Measurements from ENCODE around the gene SH3RF3. TPM values are rescaled to one million over a fixed set of nuclear protein-coding genes. Genes with fewer than 3 reads are reported as not detected.

SH3RF3 gene
- polyA plus RNA-seq, 2 donors = 1.1 to 1.3 TPM

DNA sequence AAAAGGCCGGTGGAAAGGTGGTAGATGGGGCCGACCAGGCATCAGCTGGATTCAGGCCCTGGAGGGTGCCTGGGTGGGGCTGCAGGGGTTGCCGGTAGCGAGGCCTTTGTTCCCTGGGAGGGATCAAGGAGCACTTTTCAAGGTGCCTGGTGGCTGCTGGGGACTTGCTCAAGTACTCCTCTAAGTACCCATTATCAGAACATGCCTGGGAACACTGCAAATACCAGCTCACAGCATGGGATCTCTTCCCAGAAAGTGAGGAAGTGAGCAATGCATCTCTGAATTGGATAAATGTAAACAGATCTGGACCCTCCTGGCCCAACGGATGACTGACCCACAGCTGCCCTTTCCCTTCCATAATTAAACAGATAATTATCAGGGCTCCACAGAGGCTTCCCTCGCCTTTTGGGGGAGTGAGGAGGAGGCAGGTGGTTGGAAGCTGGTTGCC is 210.5 kb downstream of the SH3RF3 start:
- H3K27ac ChIP-seq (ENCODE audit: low read depth in 2 of 2, low read length in 1 of 2) = no peak overlapping the region
- 80 to 83% methylated on average over 6 of the region's 6 CpGs for WGBS, 2 donors
- H3K4me3 ChIP-seq (ENCODE audit: low read depth in 1 of 2, low read length in 2 of 2) = no peak overlapping the region
- H3K4me1 ChIP-seq (ENCODE audit: control insufficient read depth in 2 of 2, insufficient read depth in 2 of 2, low read length in 1 of 2) = peaks cover 0 to 2% of the 10 kb centered on the region in 2 donors
- no peaks in the 10 kb centered on the region for H3K27me3 ChIP-seq (ENCODE audit: control insufficient read depth in 1 of 2, insufficient read depth in 2 of 2, low read length in 2 of 2)
- no peaks in the 10 kb centered on the region for H3K36me3 ChIP-seq (ENCODE audit: control insufficient read depth in 2 of 2, insufficient read depth in 2 of 2, low read length in 1 of 2)
- no peaks in the 10 kb centered on the region for H3K9me3 ChIP-seq (ENCODE audit: control insufficient read depth in 2 of 2, insufficient read depth in 1 of 2, low read depth in 1 of 2, low read length in 1 of 2)

- 93 to 95% methylated on average over 4 of the region's 4 CpGs for WGBS, 2 donors
- Histone ChIP-seq H3K4me1 (ENCODE audit: control insufficient read depth in 2 of 2, insufficient read depth in 2 of 2, low read length in 1 of 2) (peaks cover 0 to 2% of the 10 kb centered on the region in 2 donors), H3K36me3 (ENCODE audit: control insufficient read depth in 2 of 2, insufficient read depth in 2 of 2, low read length in 1 of 2) (no peaks in the 10 kb centered on the region), H3K4me3 (ENCODE audit: low read depth in 1 of 2, low read length in 2 of 2) (no peak overlapping the region), H3K9me3 (ENCODE audit: control insufficient read depth in 2 of 2, insufficient read depth in 1 of 2, low read depth in 1 of 2, low read length in 1 of 2) (no peaks in the 10 kb centered on the region), H3K27me3 (ENCODE audit: control insufficient read depth in 1 of 2, insufficient read depth in 2 of 2, low read length in 2 of 2) (no peaks in the 10 kb centered on the region), H3K27ac (ENCODE audit: low read depth in 2 of 2, low read length in 1 of 2) (no peak overlapping the region)
Observed at GRCh38 chr2:109340381-109340780, 211.4 kb downstream of the SH3RF3 start.

GRCh38 chr2:109341355-109342255 is 212.6 kb downstream of the SH3RF3 start:
- H3K36me3 ChIP-seq (ENCODE audit: control insufficient read depth in 2 of 2, insufficient read depth in 2 of 2, low read length in 1 of 2) = no peaks in the 10 kb centered on the region
- no peak overlapping the region for H3K27ac ChIP-seq (ENCODE audit: low read depth in 2 of 2, low read length in 1 of 2)
- no peaks in the 10 kb centered on the region for H3K27me3 ChIP-seq (ENCODE audit: control insufficient read depth in 1 of 2, insufficient read depth in 2 of 2, low read length in 2 of 2)
- H3K4me3 ChIP-seq (ENCODE audit: low read depth in 1 of 2, low read length in 2 of 2) = no peak overlapping the region
- 79 to 84% methylated on average over 7 of the region's 7 CpGs for WGBS, 2 donors
- H3K4me1 ChIP-seq (ENCODE audit: control insufficient read depth in 2 of 2, insufficient read depth in 2 of 2, low read length in 1 of 2) = peaks cover 2 to 3% of the 10 kb centered on the region in 2 donors
- H3K9me3 ChIP-seq (ENCODE audit: control insufficient read depth in 2 of 2, insufficient read depth in 1 of 2, low read depth in 1 of 2, low read length in 1 of 2) = no peaks in the 10 kb centered on the region

GRCh38 chr2:109342256-109342850 is 213.3 kb downstream of the SH3RF3 start:
- H3K27me3 ChIP-seq (ENCODE audit: control insufficient read depth in 1 of 2, insufficient read depth in 2 of 2, low read length in 2 of 2) = no peaks in the 10 kb centered on the region
- 92 to 93% methylated on average over 18 of the region's 18 CpGs for WGBS, 2 donors
- no peaks in the 10 kb centered on the region for H3K36me3 ChIP-seq (ENCODE audit: control insufficient read depth in 2 of 2, insufficient read depth in 2 of 2, low read length in 1 of 2)
- H3K27ac ChIP-seq (ENCODE audit: low read depth in 2 of 2, low read length in 1 of 2) = no peak overlapping the region
- H3K4me3 ChIP-seq (ENCODE audit: low read depth in 1 of 2, low read length in 2 of 2) = no peak overlapping the region
- peaks cover 2 to 3% of the 10 kb centered on the region in 2 donors for H3K4me1 ChIP-seq (ENCODE audit: control insufficient read depth in 2 of 2, insufficient read depth in 2 of 2, low read length in 1 of 2)
- H3K9me3 ChIP-seq (ENCODE audit: control insufficient read depth in 2 of 2, insufficient read depth in 1 of 2, low read depth in 1 of 2, low read length in 1 of 2) = no peaks in the 10 kb centered on the region

DNA sequence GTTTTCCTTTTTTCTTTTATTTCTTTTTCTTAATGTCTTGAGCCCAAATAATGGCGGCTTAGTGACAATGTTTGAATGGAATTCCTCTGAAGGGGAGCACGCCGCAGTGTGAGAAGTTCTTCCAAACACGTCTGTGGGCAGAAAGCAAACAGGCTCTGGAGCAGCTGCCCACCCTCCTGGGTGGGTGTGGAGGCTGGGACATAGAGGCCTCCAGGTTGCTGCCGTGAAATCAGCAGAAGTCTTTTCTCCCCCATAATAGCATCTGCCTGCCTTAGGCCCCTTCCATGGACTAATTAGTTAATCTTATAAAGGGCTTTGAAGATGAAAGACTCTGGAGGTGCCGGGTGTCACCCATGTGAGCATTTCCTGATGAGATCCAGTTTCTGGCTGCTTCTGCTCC is 213.9 kb downstream of the SH3RF3 start:
- no peaks in the 10 kb centered on the region for H3K9me3 ChIP-seq (ENCODE audit: control insufficient read depth in 2 of 2, insufficient read depth in 1 of 2, low read depth in 1 of 2, low read length in 1 of 2)
- H3K36me3 ChIP-seq (ENCODE audit: control insufficient read depth in 2 of 2, insufficient read depth in 2 of 2, low read length in 1 of 2) = no peaks in the 10 kb centered on the region
- H3K27me3 ChIP-seq (ENCODE audit: control insufficient read depth in 1 of 2, insufficient read depth in 2 of 2, low read length in 2 of 2) = no peaks in the 10 kb centered on the region
- peaks cover 2 to 3% of the 10 kb centered on the region in 2 donors for H3K4me1 ChIP-seq (ENCODE audit: control insufficient read depth in 2 of 2, insufficient read depth in 2 of 2, low read length in 1 of 2)
- 91 to 93% methylated on average over 6 of the region's 6 CpGs for WGBS, 2 donors
- H3K27ac ChIP-seq (ENCODE audit: low read depth in 2 of 2, low read length in 1 of 2) = no peak overlapping the region
- H3K4me3 ChIP-seq (ENCODE audit: low read depth in 1 of 2, low read length in 2 of 2) = no peak overlapping the region

DNA sequence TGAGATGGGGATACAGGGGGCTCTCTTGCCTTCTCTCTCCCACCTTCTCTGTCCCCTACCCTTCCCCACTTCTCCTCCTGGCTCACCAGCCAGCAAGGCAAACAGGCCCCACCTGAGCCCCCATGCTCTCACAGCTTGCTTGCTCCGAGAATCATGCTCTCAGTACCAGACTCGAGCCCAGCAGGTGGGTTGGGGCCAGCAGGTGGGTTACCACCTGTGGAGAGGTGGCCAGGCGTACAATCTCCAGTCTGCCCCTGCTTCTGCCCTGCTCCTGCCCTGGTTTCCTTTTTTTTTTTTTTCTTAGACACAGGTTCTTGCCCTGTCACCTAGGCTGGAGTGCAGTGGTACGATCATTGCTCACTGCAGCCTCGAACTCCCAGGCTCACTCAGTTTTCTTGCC is 214.5 kb downstream of the SH3RF3 start:
- no peaks in the 10 kb centered on the region for H3K9me3 ChIP-seq (ENCODE audit: control insufficient read depth in 2 of 2, insufficient read depth in 1 of 2, low read depth in 1 of 2, low read length in 1 of 2)
- H3K4me3 ChIP-seq (ENCODE audit: low read depth in 1 of 2, low read length in 2 of 2) = no peak overlapping the region
- WGBS, 2 donors = 92 to 94% methylated on average over 5 of the region's 5 CpGs
- no peaks in the 10 kb centered on the region for H3K27me3 ChIP-seq (ENCODE audit: control insufficient read depth in 1 of 2, insufficient read depth in 2 of 2, low read length in 2 of 2)
- H3K4me1 ChIP-seq (ENCODE audit: control insufficient read depth in 2 of 2, insufficient read depth in 2 of 2, low read length in 1 of 2) = peaks cover 2 to 3% of the 10 kb centered on the region in 2 donors
- H3K27ac ChIP-seq (ENCODE audit: low read depth in 2 of 2, low read length in 1 of 2) = no peak overlapping the region
- H3K36me3 ChIP-seq (ENCODE audit: control insufficient read depth in 2 of 2, insufficient read depth in 2 of 2, low read length in 1 of 2) = no peaks in the 10 kb centered on the region

DNA sequence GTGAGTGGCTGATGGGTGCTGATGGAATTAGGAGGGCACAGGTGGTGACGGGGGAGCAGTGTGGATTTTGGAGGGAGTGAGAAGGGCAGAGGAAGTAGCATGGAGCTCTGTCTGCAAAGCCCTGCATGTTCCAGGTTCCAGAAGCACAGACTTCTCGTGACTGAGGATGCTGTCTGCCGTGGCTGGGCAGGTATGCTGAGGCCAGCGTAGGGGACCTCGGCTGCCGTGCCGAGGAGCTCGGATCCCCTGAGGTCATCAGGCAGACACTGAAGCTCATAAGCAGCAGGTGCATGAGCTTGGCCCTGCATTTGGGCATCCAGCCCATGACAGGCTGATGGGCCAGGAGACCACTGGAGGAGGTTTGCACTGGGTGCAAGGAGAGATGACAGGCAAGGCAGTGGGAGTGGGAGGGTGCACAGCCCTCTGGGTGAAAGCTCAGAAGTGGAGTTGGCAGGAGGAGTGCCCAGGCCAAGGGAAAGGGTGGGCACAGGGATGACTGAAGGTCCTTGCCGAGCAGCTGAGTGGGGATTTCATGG is 215.3 kb downstream of the SH3RF3 start:
- Histone ChIP-seq H3K27me3 (ENCODE audit: control insufficient read depth in 1 of 2, insufficient read depth in 2 of 2, low read length in 2 of 2) (no peaks in the 10 kb centered on the region), H3K4me1 (ENCODE audit: control insufficient read depth in 2 of 2, insufficient read depth in 2 of 2, low read length in 1 of 2) (peaks cover 2 to 3% of the 10 kb centered on the region in 2 donors), H3K27ac (ENCODE audit: low read depth in 2 of 2, low read length in 1 of 2) (no peak overlapping the region), H3K9me3 (ENCODE audit: control insufficient read depth in 2 of 2, insufficient read depth in 1 of 2, low read depth in 1 of 2, low read length in 1 of 2) (no peaks in the 10 kb centered on the region), H3K4me3 (ENCODE audit: low read depth in 1 of 2, low read length in 2 of 2) (no peak overlapping the region), H3K36me3 (ENCODE audit: control insufficient read depth in 2 of 2, insufficient read depth in 2 of 2, low read length in 1 of 2) (no peaks in the 10 kb centered on the region)
- WGBS, 2 donors = 93 to 97% methylated on average over 9 of the region's 9 CpGs

DNA sequence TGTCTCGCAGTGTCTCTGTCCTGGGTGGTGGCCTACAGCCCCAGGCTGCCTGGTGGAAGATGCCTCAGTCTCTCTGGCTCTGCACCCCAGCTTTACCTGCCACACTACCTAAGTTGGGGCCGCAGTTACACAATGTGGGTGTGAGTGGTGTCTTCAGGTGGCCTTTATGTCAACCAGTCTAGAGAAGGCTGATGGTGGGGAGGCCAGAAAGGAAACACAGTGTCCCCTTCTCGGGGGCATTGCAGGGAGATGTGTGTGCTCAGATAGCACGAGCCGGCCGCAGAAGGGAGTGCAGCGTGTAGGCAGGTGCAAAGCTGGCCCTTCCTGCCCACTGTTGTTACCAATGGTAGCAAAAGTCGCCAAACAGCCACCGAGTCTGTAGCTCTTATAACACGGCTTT is 216.1 kb downstream of the SH3RF3 start:
- H3K36me3 ChIP-seq (ENCODE audit: control insufficient read depth in 2 of 2, insufficient read depth in 2 of 2, low read length in 1 of 2) = no peaks in the 10 kb centered on the region
- peaks cover 2 to 3% of the 10 kb centered on the region in 2 donors for H3K4me1 ChIP-seq (ENCODE audit: control insufficient read depth in 2 of 2, insufficient read depth in 2 of 2, low read length in 1 of 2)
- H3K4me3 ChIP-seq (ENCODE audit: low read depth in 1 of 2, low read length in 2 of 2) = no peak overlapping the region
- H3K9me3 ChIP-seq (ENCODE audit: control insufficient read depth in 2 of 2, insufficient read depth in 1 of 2, low read depth in 1 of 2, low read length in 1 of 2) = no peaks in the 10 kb centered on the region
- H3K27me3 ChIP-seq (ENCODE audit: control insufficient read depth in 1 of 2, insufficient read depth in 2 of 2, low read length in 2 of 2) = no peaks in the 10 kb centered on the region
- 91 to 92% methylated on average over 10 of the region's 10 CpGs for WGBS, 2 donors
- H3K27ac ChIP-seq (ENCODE audit: low read depth in 2 of 2, low read length in 1 of 2) = no peak overlapping the region

- H3K4me3 ChIP-seq (ENCODE audit: low read depth in 1 of 2, low read length in 2 of 2) = no peak overlapping the region
- no peaks in the 10 kb centered on the region for H3K36me3 ChIP-seq (ENCODE audit: control insufficient read depth in 2 of 2, insufficient read depth in 2 of 2, low read length in 1 of 2)
- 73 to 76% methylated on average over 13 of the region's 13 CpGs for WGBS, 2 donors
- H3K9me3 ChIP-seq (ENCODE audit: control insufficient read depth in 2 of 2, insufficient read depth in 1 of 2, low read depth in 1 of 2, low read length in 1 of 2) = no peaks in the 10 kb centered on the region
- peaks cover 6% of the 10 kb centered on the region in 2 donors for H3K4me1 ChIP-seq (ENCODE audit: control insufficient read depth in 2 of 2, insufficient read depth in 2 of 2, low read length in 1 of 2)
- H3K27ac ChIP-seq (ENCODE audit: low read depth in 2 of 2, low read length in 1 of 2) = no peak overlapping the region
- H3K27me3 ChIP-seq (ENCODE audit: control insufficient read depth in 1 of 2, insufficient read depth in 2 of 2, low read length in 2 of 2) = no peaks in the 10 kb centered on the region
Observed at GRCh38 chr2:109345653-109346480, 216.9 kb downstream of the SH3RF3 start.
